Omental fat pad (tissue), 4 donors: ENCODE results near the gene RCAN1. TPM values are rescaled to one million over a fixed set of nuclear protein-coding genes. Genes with fewer than 3 reads are reported as not detected.
"Not testable (repeated sequence)": the region's sequence is repeated elsewhere in the genome, so short reads cannot be mapped to it uniquely, and the experiment has no call there.

Experiments
- ATAC-seq: fragments of 150-250 bp; one replicate; pipeline ENCODE4 v1.9.1; 2016; ENCODE audit warnings: mild to moderate bottlenecking, moderate library complexity; ENCODE audit not compliant: low FRiP score
- DNase-seq: peaks from one replicate; pipeline ENCODE4 v3.0.0-alpha.2; 2019; ENCODE audit warnings: low spot score
- CTCF ChIP-seq, 3 donors: fragments of 450-650 bp; IDR thresholded peaks; one replicate each; pipeline ENCODE4 v1.5.1; 2016 to 2017; ENCODE audit warnings: antibody characterized with exemption in 3 of 3, mild to moderate bottlenecking in 3 of 3, moderate library complexity in 2 of 3
- total RNA-seq, 4 donors: library from RNA; depleted of rRNA; stranded (reverse); fragments of >200 nt; gene quantifications; one replicate each; pipeline ENCODE4 v1.1.0, GENCODE V29; 2016

RCAN1 gene
- total RNA-seq, 4 donors from 2014 or later = 62.6 to 73.5 (median 68.7) TPM

- no peak for TF ChIP-seq CTCF (IDR thresholded peaks at IDR 0.05)
- no peak for DNase-seq
- ATAC-seq = no peak
Measured at GRCh38 chr21:34501716-34502115, 113.2 kb downstream of the RCAN1 start.

GRCh38 chr21:34500191-34500590, 114.7 kb downstream of the RCAN1 start:
- no peak for DNase-seq
- no peak for TF ChIP-seq CTCF (IDR thresholded peaks at IDR 0.05)
- ATAC-seq = no peak

GRCh38 chr21:34499116-34499515, 115.8 kb downstream of the RCAN1 start:
- no peak for DNase-seq
- ATAC-seq = no peak
- no peak for TF ChIP-seq CTCF (IDR thresholded peaks at IDR 0.05)

- no peak for ATAC-seq
- no peak for TF ChIP-seq CTCF (IDR thresholded peaks at IDR 0.05)
Measured at GRCh38 chr21:34498623-34499022, 116.3 kb downstream of the RCAN1 start.

GRCh38 chr21:34483854-34484253, 131.1 kb downstream of the RCAN1 start:
- not testable (repeated sequence) for ATAC-seq, DNase-seq

More at GRCh38 chr21:34498623-34499022, 116.3 kb downstream of the RCAN1 start:
- no peak for DNase-seq

GRCh38 chr21:34483435-34483834, 131.5 kb downstream of the RCAN1 start:
- ATAC-seq, DNase-seq: not testable (repeated sequence)

- ATAC-seq, DNase-seq: not testable (repeated sequence)
Measured at GRCh38 chr21:34467333-34467732, 147.6 kb downstream of the RCAN1 start.

Other genes with a start within 250 kb of the RCAN1 start
- 10 to 100 TPM in 1 of 4 donors, 1 to 10 TPM in 3; 4.4 to 12.1 (median 4.9) TPM for gene SMIM11, start 239.6 kb downstream of the RCAN1 start, total RNA-seq
- gene SMIM34, start 191.2 kb downstream of the RCAN1 start, total RNA-seq = not detected
- 10 to 100 TPM in 3 of 4 donors, 1 to 10 TPM in 1; 3.2 to 14.8 (median 12.1) TPM for gene KCNE1, start 102.9 kb downstream of the RCAN1 start, total RNA-seq
- 1 to 10 TPM in 2 of 4 donors, under 1 TPM in 2; 0.37 to 6.2 (median 1.6) TPM for gene CLIC6, start 53.9 kb upstream of the RCAN1 start, total RNA-seq